GM18870 (cell line): ENCODE measurements around the gene CDH15.

Experiments
- ATAC-seq: cut with Tn5 transposase; IDR thresholded peaks from one replicate; pipeline ENCODE4 v1.9.1; 2021; ENCODE audit warnings: moderate library complexity; ENCODE audit not compliant: unreplicated experiment

Gene CDH15, protein sequence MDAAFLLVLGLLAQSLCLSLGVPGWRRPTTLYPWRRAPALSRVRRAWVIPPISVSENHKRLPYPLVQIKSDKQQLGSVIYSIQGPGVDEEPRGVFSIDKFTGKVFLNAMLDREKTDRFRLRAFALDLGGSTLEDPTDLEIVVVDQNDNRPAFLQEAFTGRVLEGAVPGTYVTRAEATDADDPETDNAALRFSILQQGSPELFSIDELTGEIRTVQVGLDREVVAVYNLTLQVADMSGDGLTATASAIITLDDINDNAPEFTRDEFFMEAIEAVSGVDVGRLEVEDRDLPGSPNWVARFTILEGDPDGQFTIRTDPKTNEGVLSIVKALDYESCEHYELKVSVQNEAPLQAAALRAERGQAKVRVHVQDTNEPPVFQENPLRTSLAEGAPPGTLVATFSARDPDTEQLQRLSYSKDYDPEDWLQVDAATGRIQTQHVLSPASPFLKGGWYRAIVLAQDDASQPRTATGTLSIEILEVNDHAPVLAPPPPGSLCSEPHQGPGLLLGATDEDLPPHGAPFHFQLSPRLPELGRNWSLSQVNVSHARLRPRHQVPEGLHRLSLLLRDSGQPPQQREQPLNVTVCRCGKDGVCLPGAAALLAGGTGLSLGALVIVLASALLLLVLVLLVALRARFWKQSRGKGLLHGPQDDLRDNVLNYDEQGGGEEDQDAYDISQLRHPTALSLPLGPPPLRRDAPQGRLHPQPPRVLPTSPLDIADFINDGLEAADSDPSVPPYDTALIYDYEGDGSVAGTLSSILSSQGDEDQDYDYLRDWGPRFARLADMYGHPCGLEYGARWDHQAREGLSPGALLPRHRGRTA

DNA sequence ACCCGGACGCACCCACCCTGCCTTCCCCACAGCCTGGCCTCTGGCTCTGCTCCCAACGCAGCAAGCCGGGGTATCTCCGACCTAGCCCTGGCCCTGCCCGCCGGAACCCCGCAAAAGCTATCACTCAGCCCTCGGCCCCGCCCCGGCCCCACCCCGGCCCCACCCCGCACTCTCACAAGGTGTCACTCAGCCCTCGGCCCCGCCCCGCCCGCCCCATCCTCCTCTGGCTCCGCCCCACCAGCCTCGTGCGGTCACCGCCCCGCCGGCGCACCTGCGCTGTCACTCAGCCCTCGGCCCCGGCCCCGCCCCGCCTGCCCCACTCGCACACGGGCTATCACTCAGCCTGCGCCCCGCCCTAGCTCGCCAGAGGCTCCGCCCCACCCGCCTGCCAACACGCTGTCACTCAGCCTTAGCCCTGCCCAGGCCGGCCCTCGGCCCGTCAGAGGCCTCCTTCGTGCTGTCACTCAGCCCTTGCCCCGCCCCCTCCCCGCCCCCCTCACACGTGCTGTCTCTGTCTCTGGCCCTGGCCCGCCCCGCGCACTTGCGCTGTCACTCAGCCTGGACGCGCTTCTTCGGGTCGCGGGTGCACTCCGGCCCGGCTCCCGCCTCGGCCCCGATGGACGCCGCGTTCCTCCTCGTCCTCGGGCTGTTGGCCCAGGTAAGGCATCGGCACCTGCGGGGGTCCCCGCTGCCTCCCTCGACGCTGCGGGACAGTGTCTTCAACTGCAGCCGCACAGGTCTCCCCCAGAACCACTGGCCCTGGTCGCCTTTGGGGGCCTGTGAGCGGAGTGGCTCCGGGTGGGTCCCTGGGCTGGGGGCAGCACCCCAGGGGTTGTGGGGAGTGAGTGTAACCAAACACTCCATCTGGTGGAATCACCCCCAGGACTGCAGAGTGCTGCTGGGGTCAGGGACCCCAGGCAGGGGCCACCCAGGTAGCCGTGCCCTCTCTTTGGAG, at the start of gene CDH15:
Gene CDH15, plus strand, starts transcription at position 533 of the 955 bp plus-strand sequence. Its CDS starts 84 bp downstream, at position 617.
- ATAC-seq = no peak

DNA sequence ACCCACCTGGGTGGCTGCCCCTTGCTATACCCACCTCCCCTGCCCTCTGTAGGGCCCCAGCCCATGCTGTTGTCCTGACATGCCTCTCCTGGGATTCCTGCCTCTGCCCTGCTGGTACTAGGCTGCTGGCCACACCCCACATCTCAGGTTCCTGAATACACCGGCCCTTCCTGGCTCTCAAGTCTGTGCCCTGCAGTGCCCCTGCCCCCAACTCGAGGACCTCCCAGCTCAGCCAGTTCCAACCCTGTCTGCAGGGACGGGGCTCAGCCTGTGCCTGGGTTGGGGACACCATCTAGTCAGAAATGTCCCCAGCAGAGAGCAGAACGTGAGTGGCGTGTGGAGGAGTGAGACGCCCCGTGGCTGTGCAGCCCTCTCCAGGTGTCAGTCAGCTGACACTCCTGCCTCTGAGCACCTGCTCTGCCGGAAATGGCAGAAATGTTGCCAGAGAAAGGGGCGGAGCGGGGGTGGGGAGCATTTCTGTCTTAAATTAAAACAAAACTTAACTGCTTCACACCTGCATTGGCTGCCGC, 49.2 kb upstream of the CDH15 start:
- ATAC-seq = no peak

GRCh38 chr16:89123001-89123830, 48.3 kb upstream of the CDH15 start:
- ATAC-seq = no peak

GRCh38 chr16:89123831-89124100, 47.8 kb upstream of the CDH15 start:
- ATAC-seq = no peak

DNA sequence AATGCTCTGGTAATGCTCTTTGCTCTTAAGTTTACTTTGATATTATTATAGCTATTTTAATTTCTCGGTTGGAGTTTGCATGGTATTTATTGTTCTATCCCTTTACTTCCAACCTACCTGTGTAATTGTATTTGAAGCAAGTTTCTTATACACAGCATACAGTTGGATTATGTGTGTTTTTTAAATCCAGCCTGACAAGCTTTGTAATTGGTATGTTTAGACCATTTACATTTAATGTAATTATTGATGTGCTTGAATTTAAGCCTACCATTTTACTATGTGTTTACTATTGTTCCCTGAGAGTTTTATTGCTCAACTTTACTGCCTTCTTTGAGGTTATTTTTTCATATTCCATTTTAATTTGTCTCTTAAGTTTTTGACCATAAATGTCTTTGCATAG, 42.2 kb upstream of the CDH15 start:
- ATAC-seq = no peak

DNA sequence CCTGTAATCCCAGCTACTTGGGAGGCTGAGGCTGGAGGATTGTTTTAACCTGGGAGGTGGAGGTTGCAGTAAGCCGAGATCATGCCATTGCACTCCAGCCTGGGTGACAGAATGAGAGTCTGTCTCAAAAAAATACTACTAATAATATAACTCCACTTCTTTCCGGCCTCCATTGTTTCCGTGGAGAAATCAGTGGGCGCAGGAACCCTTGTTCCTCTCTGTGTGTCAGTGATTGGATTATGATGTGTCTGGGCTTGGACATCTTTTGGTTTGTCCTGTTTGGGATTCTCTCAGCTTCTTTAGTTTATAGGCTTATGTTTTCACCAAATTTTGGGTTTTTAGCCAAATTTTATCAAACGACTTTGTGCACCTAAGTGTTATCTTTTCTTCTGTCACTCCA, 41.1 kb upstream of the CDH15 start:
- no peak for ATAC-seq

DNA sequence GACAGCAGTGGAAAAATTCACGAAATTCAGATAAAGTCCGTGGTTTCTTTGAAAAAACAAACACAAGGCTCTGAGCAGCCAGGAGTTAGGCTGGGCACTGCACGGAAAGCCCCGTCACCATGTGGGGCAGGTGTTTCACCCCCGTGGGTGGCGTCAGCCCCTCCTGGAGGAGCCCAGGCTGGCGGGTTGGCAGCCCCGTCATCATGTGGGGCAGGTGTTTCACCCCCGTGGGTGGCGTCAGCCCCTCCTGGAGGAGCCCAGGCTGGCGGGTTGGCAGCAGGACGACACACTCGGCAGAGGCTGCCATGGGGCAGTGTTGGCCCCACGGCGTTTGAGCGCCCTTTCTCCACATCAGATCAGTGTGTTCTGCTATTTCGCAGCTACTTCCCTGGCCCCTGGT, 39.8 kb upstream of the CDH15 start:
- no peak for ATAC-seq

DNA sequence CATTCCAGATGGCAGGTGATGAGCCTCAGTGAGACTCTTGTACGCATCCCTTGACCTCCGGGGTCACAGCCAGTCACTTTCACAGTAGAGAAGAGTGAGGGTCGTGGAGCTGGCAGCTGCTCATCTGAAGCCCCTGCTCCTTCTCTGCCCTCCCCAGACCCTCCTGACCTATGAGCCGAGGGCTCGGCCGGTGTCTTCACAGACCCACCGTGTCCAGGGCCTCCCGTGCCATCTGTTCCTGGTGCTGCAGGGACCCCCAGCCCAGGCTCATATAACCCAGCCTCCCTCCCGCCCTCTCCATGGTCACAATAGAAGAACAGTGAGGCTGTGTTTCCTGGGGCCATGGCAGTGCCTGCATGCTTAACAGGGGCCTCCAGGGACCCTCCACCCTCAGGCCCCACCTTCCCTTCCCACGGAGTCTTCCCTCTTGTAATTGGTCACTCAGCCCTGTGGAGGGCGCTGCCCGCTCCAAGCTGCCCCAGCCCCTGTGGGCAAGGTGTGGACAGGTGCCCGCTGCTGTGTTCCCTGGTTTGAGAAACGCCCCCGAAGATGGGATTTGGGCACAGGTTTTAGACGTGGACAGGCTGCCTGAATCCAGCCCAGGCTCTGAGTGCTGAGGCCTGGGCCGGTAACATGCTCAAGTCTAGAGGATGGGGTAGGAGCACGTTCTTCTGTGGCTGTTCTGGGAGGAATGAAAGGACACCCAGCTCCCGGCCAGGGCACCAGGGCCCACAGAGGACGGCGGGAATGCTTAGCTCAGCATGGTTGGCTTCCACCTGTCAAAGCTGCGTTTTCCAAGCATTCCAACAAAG, 39.1 kb upstream of the CDH15 start:
- no peak for ATAC-seq

DNA sequence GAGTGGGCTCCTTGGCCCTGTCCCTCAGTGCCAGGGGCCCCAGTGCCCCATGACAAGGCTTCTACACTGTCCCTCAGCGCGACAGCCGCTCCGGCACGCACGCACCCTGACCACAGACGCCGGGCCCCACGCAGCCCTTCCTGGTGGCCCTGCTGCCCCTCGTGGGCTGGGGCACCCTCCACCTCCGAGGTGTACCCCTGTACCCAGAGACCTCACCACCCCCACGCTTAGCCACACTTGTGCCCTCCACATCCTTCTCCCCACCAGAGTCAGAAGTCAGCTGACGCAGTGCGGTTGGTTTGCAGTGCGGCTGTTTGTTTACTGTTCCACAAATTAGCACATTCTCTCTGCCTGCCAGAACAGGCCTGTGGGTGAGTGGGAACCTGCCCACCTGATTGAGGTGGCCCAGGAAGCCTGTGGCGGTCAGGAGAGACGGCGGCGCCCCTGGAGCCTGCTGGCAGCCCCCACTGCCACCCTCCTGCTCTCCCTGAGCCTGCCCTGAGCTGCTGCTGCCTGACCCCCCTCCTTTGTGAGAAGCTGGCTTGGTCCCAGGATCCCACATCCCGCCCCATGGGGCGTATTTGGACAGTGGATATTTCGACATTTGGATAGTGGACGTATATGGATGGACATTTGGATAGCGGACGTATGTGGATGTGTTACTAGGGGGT, 38.0 kb upstream of the CDH15 start:
- ATAC-seq = no peak

DNA sequence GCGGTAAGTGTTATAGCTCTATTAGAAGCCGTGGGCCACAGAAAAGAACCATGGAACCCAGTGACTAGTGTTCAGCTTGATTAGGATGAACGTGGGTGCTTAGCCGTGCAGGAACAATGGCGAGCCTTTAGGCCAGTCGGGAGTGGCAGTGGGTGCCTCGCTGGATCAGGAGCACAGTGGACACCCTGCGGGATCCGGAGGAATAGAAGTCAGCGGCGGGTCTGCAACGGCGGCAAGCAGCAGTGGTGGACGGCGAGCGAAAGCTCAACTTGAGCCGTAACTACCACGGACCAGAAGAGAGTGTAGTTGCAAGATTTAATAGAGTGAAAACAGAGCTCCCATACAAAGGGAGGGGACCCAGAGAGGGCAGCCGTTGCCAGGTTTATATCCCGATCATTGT, 37.3 kb upstream of the CDH15 start:
- ATAC-seq = no peak

GRCh38 chr16:89135166-89135565, 36.4 kb upstream of the CDH15 start:
- no peak for ATAC-seq

GRCh38 chr16:89135971-89136765, 35.4 kb upstream of the CDH15 start:
- ATAC-seq = no peak

DNA sequence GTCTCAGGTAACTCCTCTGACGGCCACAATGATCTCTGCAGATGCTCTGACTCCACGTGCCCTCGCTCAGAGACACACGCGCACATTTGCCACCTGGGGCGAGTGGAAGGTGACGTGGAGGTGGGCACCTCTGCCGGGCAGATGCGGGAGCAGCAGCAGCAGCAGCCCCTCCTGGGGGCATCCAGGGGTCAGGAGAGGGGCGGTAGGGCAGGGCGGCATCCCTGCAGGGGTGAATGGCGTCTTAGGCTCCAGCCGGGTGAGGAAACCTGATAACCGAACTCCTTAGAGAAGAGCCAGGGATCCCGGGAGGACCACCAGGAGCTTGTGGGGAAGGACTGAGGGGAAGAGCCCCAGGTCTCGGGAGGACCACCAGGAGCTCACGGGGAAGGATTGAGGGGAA, 34.6 kb upstream of the CDH15 start:
- ATAC-seq = no peak

- ATAC-seq = no peak
These were observed 33.7 kb upstream of the CDH15 start for GRCh38 chr16:89137666-89138512.

DNA sequence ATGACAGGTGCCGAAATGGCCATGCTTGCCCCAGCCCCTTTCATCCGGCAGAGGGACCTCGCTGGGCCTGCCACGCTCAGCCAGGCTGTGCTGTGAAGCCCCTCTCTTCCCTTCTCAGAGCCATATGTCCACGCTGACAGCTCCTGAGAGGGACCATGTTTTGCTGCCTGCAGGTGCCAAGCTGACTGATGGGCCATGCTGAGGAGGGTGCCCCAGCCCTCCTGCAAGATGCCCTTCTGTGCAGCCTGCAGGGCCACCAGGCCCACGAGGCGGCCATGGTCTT, 33.1 kb upstream of the CDH15 start:
- no peak for ATAC-seq

DNA sequence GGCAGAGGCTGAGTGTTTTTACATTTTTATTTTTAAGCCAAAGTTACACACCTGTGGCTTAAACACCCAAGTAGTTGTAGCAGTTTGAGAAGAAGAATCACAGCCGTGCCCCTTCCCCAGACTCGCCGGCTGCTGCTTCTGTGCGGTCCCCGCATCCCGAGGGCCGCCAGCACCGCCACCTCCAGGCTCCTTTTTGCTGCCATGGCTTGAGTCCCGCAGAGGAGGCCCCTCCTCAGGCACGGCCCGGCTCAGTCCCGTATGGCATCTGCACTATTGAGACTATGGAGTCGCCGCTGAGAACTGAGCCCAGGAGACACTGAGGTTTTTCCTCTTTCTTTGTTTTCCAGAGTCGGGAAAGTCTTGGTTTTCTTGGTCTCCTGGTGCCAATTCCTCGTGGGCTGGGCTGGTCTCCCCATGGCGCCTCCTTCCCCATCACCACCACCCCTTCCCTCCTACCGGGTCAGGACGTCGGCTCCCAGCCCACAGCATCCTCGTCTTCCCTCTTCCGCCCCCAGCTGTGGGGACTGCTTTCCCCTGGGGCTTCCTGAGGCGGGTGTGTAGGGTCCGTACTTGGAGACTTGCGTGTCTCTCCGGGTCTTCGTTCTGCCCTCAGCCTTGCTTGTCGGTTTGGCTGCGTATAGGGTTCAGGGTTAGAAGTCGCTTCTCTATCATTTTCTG, 32.6 kb upstream of the CDH15 start:
- ATAC-seq = no peak

- ATAC-seq = no peak
These were observed 31.6 kb upstream of the CDH15 start for GRCh38 chr16:89139907-89140361.
